GM12875 (cell line): ENCODE data around the gene GAB2.
"Not testable (repeated sequence)": the region's sequence is repeated elsewhere in the genome, so short reads cannot be mapped to it uniquely, and the experiment has no call there.

Source experiments
- H3K4me3 ChIP-seq: one replicate; pipeline ENCODE4 v1.5.1; 2011; ENCODE audit warnings: low read depth, low read length, control low read depth
- TF ChIP-seq, protein P1 (sequence below): IDR thresholded peaks from 2 replicates; pipeline ENCODE4 v1.5.1; 2011; ENCODE audit warnings: low read depth, mild to moderate bottlenecking, control low read depth, inconsistent platforms, low read length, moderate library complexity, borderline replicate concordance; ENCODE audit not compliant: insufficient read depth

The GAB2 gene

DNA sequence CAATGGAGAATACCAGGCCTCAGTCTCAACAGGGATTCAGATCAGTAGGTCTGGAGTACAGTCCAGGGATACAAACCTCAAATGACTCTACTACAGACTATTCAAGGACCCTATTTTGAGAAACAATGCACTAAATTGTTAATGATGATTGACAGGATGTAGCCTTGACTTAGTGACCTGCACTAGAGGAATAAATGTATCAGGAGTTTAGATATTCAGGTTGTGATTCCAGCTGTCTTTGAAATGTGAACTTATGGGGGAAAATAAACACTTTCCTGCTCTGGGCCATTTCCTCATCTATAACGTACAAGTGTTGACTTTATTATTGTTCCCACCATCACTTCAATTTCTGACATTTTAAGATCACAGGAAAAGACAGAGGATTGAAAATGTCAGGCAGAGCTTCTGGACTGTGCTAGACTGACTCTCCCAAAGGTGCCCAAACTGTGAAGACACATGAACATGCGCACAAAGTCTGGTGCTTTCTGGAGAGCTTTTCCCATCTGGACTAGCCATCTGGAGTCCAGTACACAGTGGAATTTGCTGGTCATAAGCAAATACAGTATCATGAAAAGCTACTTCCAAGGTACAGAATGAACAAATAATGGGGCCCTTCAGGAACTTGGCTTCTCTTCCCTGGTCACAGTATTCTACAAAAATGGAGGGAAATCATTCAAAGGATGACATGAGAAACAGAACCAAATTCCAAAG is 118.5 kb downstream of the GAB2 start:
- TF ChIP-seq, protein P1, sequence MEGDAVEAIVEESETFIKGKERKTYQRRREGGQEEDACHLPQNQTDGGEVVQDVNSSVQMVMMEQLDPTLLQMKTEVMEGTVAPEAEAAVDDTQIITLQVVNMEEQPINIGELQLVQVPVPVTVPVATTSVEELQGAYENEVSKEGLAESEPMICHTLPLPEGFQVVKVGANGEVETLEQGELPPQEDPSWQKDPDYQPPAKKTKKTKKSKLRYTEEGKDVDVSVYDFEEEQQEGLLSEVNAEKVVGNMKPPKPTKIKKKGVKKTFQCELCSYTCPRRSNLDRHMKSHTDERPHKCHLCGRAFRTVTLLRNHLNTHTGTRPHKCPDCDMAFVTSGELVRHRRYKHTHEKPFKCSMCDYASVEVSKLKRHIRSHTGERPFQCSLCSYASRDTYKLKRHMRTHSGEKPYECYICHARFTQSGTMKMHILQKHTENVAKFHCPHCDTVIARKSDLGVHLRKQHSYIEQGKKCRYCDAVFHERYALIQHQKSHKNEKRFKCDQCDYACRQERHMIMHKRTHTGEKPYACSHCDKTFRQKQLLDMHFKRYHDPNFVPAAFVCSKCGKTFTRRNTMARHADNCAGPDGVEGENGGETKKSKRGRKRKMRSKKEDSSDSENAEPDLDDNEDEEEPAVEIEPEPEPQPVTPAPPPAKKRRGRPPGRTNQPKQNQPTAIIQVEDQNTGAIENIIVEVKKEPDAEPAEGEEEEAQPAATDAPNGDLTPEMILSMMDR = no peak

DNA sequence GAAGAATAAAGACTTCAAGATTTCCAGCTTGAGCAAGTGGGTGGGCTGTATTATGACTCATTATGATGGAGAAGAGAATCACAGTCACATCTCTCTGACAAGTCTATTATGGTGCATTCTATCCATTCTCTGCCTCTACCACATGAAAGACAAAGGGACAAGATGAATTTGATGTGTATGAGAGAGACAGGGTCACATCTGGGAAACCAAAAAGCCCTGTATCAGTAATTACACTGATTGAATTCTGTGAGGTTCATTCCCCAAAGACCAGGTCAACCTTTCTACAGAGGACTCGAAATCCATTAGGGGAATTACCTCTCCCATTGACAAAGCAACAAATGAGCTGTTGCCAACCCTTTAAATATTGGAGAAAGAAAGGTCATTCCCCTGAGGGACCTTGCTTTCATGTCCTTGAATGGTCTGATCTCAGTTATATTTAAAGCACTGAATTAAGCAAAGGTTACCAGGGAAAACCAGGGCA is 119.3 kb downstream of the GAB2 start:
- TF ChIP-seq, protein P1 = no peak
- H3K4me3 ChIP-seq = no peak overlapping the region

More for the DNA sequence above, 118.5 kb downstream of the GAB2 start:
- H3K4me3 ChIP-seq = no peak overlapping the region

DNA sequence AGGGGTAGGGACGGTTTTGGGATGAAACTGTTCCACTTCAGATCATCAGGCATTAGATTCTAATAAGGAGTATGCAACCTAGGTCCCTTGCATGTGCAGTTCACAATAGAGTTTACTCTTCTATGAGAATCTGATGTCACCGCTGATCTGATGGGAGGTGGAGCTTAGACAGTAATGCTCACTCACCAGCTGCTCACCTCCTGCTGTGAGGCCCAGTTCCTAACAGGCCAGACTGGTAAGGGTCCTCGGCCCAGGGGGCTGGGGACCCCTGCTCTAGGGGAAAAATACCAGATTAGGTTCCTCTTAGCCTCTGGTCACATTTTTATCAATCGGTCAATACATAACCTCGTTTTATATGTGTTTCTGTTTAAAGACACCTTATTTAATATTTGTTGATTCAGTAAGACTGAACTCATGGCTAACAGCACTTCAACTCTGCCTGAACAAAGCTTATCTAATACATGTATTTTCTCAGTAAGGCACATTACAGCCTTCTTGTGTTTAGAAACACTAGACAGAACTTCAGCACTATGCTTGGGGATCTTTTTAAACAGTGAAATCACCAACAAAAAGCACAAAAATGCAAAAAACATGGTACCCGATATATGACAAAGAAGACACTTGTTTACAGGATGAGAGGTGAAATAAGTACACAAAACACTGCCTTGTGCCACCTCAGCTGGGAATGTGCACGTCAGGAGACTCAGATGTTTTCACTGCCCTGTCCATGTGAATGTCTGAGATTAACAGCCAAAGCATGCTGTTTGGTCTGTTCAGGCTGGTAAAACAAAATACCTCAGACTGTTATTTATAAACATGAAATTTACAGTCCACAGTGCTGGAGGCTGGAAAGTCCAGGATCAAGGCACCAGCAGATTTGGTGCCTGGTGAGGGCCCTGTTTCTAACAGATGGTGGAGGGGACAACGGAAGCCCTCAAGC is 121.4 kb downstream of the GAB2 start:
- H3K4me3 ChIP-seq = no peak overlapping the region
- TF ChIP-seq, protein P1 = no peak

DNA sequence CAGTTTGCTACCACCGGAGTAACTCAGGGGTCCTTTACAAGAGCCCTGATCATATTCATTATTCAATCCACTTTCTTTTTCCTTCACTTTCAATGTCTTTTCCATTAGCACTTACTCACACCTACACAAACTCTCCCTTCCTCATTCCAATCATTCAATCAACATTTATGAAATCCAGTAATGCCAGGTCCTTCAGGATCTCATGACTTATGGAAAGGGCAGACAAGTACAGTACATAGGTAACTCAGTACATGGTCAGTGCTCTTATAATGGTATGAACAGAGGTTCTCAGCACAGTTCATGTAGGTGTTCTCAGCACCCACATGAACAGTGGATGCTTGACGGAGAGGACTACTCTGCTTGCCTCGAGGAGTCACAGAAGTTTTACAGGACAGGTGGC is 122.3 kb downstream of the GAB2 start:
- TF ChIP-seq, protein P1 = no peak
- H3K4me3 ChIP-seq = no peak overlapping the region

DNA sequence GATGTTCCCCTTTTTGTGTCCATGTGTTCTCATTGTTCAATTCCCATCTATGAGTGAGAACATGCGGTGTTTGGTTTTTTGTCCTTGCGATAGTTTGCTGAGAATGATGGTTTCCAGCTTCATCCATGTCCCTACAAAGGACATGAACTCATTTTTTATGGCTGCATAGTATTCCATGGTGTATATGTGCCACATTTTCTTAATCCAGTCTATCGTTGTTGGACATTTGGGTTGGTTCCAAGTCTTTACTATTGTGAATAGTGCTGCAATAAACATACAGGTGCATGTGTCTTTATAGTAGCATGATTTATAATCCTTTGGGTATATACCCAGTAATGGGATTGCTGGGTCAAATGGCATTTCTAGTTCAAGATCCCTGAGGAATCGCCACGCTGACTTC is 123.5 kb downstream of the GAB2 start:
- H3K4me3 ChIP-seq = not testable (repeated sequence)

DNA sequence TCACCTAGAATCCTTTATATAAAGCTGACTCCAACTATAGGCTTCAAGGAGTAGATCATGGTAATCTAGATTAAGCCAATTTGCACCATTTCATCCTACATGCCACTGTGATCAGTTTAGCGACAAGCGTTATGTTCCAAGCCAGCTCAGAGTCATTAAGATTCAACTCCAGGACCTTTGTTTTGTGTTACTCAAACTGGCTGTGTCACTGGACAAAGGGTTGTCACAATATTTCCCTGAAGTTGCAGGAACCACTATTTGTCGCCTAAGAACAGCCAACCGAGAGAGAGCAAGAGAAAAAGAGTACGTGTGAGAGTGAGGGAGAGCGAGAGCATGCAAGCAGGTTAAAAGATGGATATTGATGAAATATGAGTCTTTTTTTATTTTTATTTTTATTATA is 124.1 kb downstream of the GAB2 start:
- TF ChIP-seq, protein P1 = no peak
- no peak overlapping the region for H3K4me3 ChIP-seq

DNA sequence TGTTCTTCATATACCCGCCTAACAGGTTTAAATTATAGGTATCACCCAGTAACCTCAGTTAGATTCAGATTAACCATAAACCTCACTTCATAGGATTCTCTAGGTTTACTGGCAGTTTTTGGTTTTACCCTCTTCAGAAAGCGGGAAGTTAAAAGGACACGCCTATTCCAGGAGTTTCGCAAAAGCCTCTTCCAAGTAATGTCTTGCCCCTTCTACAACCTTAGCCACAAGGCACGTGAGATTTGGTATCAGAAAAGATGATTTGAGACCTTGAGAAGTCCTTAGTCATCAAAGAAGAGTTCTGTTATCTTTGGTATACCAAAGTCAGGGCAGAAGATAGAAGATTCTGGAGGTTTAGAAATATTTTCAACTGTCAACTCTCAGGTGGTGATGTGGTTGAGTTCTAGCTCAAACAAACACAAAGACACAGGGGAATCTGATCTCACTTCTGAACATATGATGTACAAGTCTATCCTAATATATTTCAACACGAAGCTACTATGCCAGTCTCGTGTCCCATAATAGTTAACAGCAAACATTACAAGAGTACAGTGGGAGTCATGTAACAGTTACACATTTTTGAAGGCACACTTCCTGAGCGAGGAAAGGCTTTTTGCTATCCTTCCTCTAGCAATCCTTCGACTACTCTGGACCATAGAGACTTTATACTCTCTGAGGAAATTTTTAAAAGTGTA is 125.4 kb downstream of the GAB2 start:
- TF ChIP-seq, protein P1 = no peak
- no peak overlapping the region for H3K4me3 ChIP-seq
